H1 (cell line): Measurements from ENCODE around the gene SLC22A3. TPM values are rescaled to one million over a fixed set of nuclear protein-coding genes. Genes with fewer than 3 reads are reported as not detected.

Experiments
- CTCF ChIA-PET: fragments of 300-600 bp; sonication (Branson Sonifier 250); formaldehyde crosslinking; loops from one replicate; lab custom pipeline; 2021; ENCODE audit not compliant: partially characterized antibody; lab: Charles Lee
- POLR2A ChIA-PET: fragments of 300-600 bp; sonication (Branson Sonifier 250); formaldehyde crosslinking; loops from one replicate; lab custom pipeline; 2021; ENCODE audit warnings: inconsistent platforms; ENCODE audit not compliant: partially characterized antibody; lab: Charles Lee
- DNase-seq, 2 experiments: peaks; one replicate each; pipeline versions ENCODE4 v3.0.0 to v3.0.0-alpha.2; 2010 to 2022; ENCODE audit warnings: low spot score in 2 of 2, low read depth in 1 of 2, mixed read lengths in 1 of 2
- FAIRE-seq: peaks from 2 replicates; lab custom pipeline; 2011; peaks lifted over from hg19 to GRCh38; lab: Jason Lieb, UNC
- H2AFZ ChIP-seq: 2 replicates; pipeline ENCODE4 v1.8.1; 2012; ENCODE audit warnings: low read length, inconsistent platforms
- H2AK5ac ChIP-seq: 2 replicates; pipeline ENCODE4 v1.6.1; 2013; ENCODE audit warnings: low read depth, low read length
- H2BK120ac ChIP-seq: replicated peaks from 2 replicates; pipeline ENCODE3; 2013; ENCODE audit warnings: low read depth, low read length, inconsistent platforms
- H2BK12ac ChIP-seq: 2 replicates; pipeline ENCODE4 v1.6.1; 2013; ENCODE audit warnings: low read depth, low read length
- H2BK15ac ChIP-seq: 2 replicates; pipeline ENCODE4 v1.6.1; 2013; ENCODE audit warnings: low read length
- H2BK20ac ChIP-seq: 2 replicates; pipeline ENCODE4 v1.6.1; 2013; ENCODE audit warnings: low read length
- H2BK5ac ChIP-seq: 2 replicates; pipeline ENCODE4 v1.6.1; 2013; ENCODE audit warnings: low read depth, low read length
- H3K14ac ChIP-seq: 2 replicates; pipeline ENCODE4 v1.6.1; 2013; ENCODE audit warnings: inconsistent platforms; ENCODE audit not compliant: insufficient read length
- H3K18ac ChIP-seq: 2 replicates; pipeline ENCODE4 v1.6.1; 2013; ENCODE audit warnings: low read length; ENCODE audit errors: extremely low read depth
- H3K23ac ChIP-seq: 2 replicates; pipeline ENCODE4 v1.6.1; 2013; ENCODE audit warnings: inconsistent platforms; ENCODE audit not compliant: insufficient read length
- H3K23me2 ChIP-seq: 2 replicates; pipeline ENCODE4 v1.6.1; 2013; ENCODE audit warnings: low read depth, low read length
- H3K27ac ChIP-seq: 2 replicates; pipeline ENCODE4 v1.6.1; 2011; ENCODE audit warnings: low read depth, low read length, inconsistent platforms
- H3K27me3 ChIP-seq, 4 experiments: replicated peaks in 1 of 4; 1 replicate in 1 of 4; 2 replicates in 3 of 4; pipeline versions ENCODE4 v1.6.1 to v1.8.1; 2011 to 2013; ENCODE audit warnings: low read length in 3 of 4, mild to moderate bottlenecking in 3 of 4, inconsistent platforms in 2 of 4, mixed read lengths in 2 of 4, moderate library complexity in 1 of 4; ENCODE audit not compliant: control insufficient read depth in 3 of 4, insufficient read depth in 3 of 4; ENCODE audit errors: extremely low read depth in 1 of 4
- H3K36me3 ChIP-seq, 4 experiments: 2 replicates each; pipeline versions ENCODE4 v1.6.1 to v1.8.1; 2011 to 2013; ENCODE audit warnings: mild to moderate bottlenecking in 4 of 4, low read length in 3 of 4, moderate library complexity in 2 of 4, control low read depth in 1 of 4, inconsistent platforms in 1 of 4; ENCODE audit not compliant: insufficient read depth in 4 of 4, control insufficient read depth in 2 of 4
- H3K4ac ChIP-seq: replicated peaks from 2 replicates; pipeline ENCODE3; 2013; ENCODE audit warnings: low read length, low read depth, mixed read lengths, inconsistent platforms; ENCODE audit not compliant: insufficient read length
- H3K4me1 ChIP-seq, 4 experiments: replicated peaks in 1 of 4; 1 replicate in 1 of 4; 2 replicates in 3 of 4; pipeline versions ENCODE4 v1.6.1 to v1.8.1; 2011 to 2013; ENCODE audit warnings: low read length in 3 of 4, inconsistent platforms in 2 of 4, mixed read lengths in 1 of 4; ENCODE audit not compliant: insufficient read depth in 4 of 4, control insufficient read depth in 3 of 4
- H3K4me2 ChIP-seq, 2 experiments: 2 replicates each; pipeline versions ENCODE4 v1.6.1 to v1.8.1; 2011 to 2013; ENCODE audit warnings: low read depth in 2 of 2, low read length in 2 of 2, control low read depth in 1 of 2, inconsistent platforms in 1 of 2, mild to moderate bottlenecking in 1 of 2; ENCODE audit not compliant: insufficient read depth in 1 of 2
- H3K4me3 ChIP-seq, 4 experiments: fragments of 200-600, 300-600 bp in 1 of 4; sonication (generic), shearing (Covaris generic), sonication (Bioruptor Twin) in 1 of 4; 2 replicates each; pipeline versions ENCODE4 v1.5.1 to v1.8.1; 2011 to 2016; ENCODE audit warnings: low read length in 4 of 4, low read depth in 3 of 4, control low read depth in 2 of 4, inconsistent platforms in 2 of 4, mild to moderate bottlenecking in 2 of 4, mixed read lengths in 1 of 4, moderate library complexity in 1 of 4; ENCODE audit not compliant: insufficient read depth in 2 of 4; ENCODE audit errors: extremely low read depth in 1 of 4
- H3K56ac ChIP-seq: replicated peaks from 2 replicates; pipeline ENCODE3; 2013; ENCODE audit warnings: low read depth, mild to moderate bottlenecking, mixed read lengths, low read length, inconsistent platforms; ENCODE audit not compliant: insufficient read length
- H3K79me1 ChIP-seq: 2 replicates; pipeline ENCODE4 v1.6.1; 2013; ENCODE audit warnings: low read depth, low read length, control low read depth
- H3K79me2 ChIP-seq, 2 experiments: 2 replicates each; pipeline versions ENCODE4 v1.6.1 to v1.8.1; 2012 to 2013; ENCODE audit warnings: low read length in 2 of 2, mild to moderate bottlenecking in 2 of 2, inconsistent platforms in 1 of 2; ENCODE audit not compliant: insufficient read depth in 2 of 2, control insufficient read depth in 1 of 2
- H3K9ac ChIP-seq, 4 experiments: replicated peaks in 1 of 4; 1 replicate in 1 of 4; 2 replicates in 3 of 4; pipeline versions ENCODE4 v1.6.1 to v1.8.1; 2011 to 2013; ENCODE audit warnings: low read depth in 3 of 4, low read length in 3 of 4, control low read depth in 2 of 4, mild to moderate bottlenecking in 2 of 4, moderate library complexity in 2 of 4, inconsistent platforms in 1 of 4; ENCODE audit errors: extremely low read depth in 1 of 4
- H3K9me3 ChIP-seq, 2 experiments: 2 replicates each; pipeline versions ENCODE4 v1.6.1 to v1.8.1; 2012 to 2013; ENCODE audit warnings: mild to moderate bottlenecking in 2 of 2, moderate library complexity in 2 of 2, control low read depth in 1 of 2, inconsistent platforms in 1 of 2, low read depth in 1 of 2, low read length in 1 of 2, mixed read lengths in 1 of 2; ENCODE audit not compliant: insufficient read depth in 2 of 2
- H4K20me1 ChIP-seq, 2 experiments: replicated peaks in 1 of 2; 2 replicates each; pipeline versions ENCODE3 to v1.8.1; 2011 to 2013; ENCODE audit warnings: inconsistent platforms in 2 of 2, low read length in 2 of 2, mild to moderate bottlenecking in 1 of 2; ENCODE audit not compliant: insufficient read depth in 2 of 2, control insufficient read depth in 1 of 2
- H4K5ac ChIP-seq: 2 replicates; pipeline ENCODE4 v1.6.1; 2013; ENCODE audit warnings: low read length, low read depth, mixed read lengths, inconsistent platforms; ENCODE audit not compliant: insufficient read length
- H4K8ac ChIP-seq: 2 replicates; pipeline ENCODE4 v1.8.0; 2013; ENCODE audit warnings: mild to moderate bottlenecking, moderate library complexity, low read length, inconsistent platforms; ENCODE audit not compliant: insufficient read depth; ENCODE audit errors: extremely low read depth
- H4K91ac ChIP-seq: replicated peaks from 2 replicates; pipeline ENCODE3; 2013; ENCODE audit warnings: low read length, mixed read lengths, inconsistent platforms; ENCODE audit not compliant: insufficient read length
- EP300 ChIP-seq, 2 experiments: IDR thresholded peaks; 1 replicate in 1 of 2; 2 replicates in 1 of 2; pipeline ENCODE4 v1.6.1; 2011 to 2012; ENCODE audit warnings: low read depth in 2 of 2, low read length in 2 of 2, mild to moderate bottlenecking in 2 of 2, borderline replicate concordance in 1 of 2, inconsistent platforms in 1 of 2, moderate library complexity in 1 of 2
- HDAC2 ChIP-seq, 2 experiments: fragments of 300-600 bp in 1 of 2; sonication (generic) in 1 of 2; IDR thresholded peaks; 2 replicates each; pipeline ENCODE4 v1.6.1; 2011 to 2012; ENCODE audit warnings: low read depth in 2 of 2, low read length in 2 of 2, mild to moderate bottlenecking in 2 of 2, moderate library complexity in 2 of 2, borderline replicate concordance in 1 of 2, inconsistent platforms in 1 of 2
- POLR2AphosphoS5 ChIP-seq: IDR thresholded peaks from 2 replicates; pipeline ENCODE4 v1.6.1; 2011; ENCODE audit warnings: low read depth, low read length
- SP1 ChIP-seq: IDR thresholded peaks from 2 replicates; pipeline ENCODE4 v1.6.1; 2011; ENCODE audit warnings: low read depth, low read length
- WGBS, 2 experiments: shearing (Covaris generic) in 1 of 2; methylation state at CpG; one replicate each; pipeline versions ENCODE4 v1.1.6 to v1.1.7; 2013 to 2015; ENCODE audit warnings: low lambda C conversion rate in 2 of 2, mixed read lengths in 2 of 2, inconsistent platforms in 1 of 2, low coverage in 1 of 2, missing lambda C conversion rate in 1 of 2; ENCODE audit not compliant: insufficient replicate concordance in 2 of 2, insufficient coverage in 1 of 2, insufficient read length in 1 of 2; ENCODE audit errors: extremely low coverage in 1 of 2, missing lambda C conversion rate in 1 of 2; 5-methylcytosine and 5-hydroxymethylcytosine counted together
- polyA plus RNA-seq, 7 experiments: library from polyadenylated mRNA; depleted of rRNA in 3 of 7; stranded (reverse) in 5 of 7; unstranded in 2 of 7; fragments of >200 nt in 5 of 7; fragments of 200-250 nt in 2 of 7; gene quantifications; 1 replicate in 5 of 7; 2 replicates in 1 of 7; 4 replicates in 1 of 7; pipeline versions ENCODE4 v1.2.1 to v1.2.3, GENCODE V29; 2011 to 2013; ENCODE audit warnings: missing spikeins in 2 of 7, mixed read lengths in 2 of 7
- total RNA-seq: library from RNA; stranded (reverse); fragmentation: NEBNext Ultra II Directional; extraction: Animal tissue kit (Norgen Biotek cat#: 25700); gene quantifications from 2 replicates; pipeline ENCODE4 v1.2.1, GENCODE V29; 2021

The SLC22A3 gene
- total and polyA plus RNA-seq, 2 of the 8 experiments (the other 6 are each of a cell fraction or from before 2014, with no cell fraction given): 1.0 to 2.9 TPM

DNA sequence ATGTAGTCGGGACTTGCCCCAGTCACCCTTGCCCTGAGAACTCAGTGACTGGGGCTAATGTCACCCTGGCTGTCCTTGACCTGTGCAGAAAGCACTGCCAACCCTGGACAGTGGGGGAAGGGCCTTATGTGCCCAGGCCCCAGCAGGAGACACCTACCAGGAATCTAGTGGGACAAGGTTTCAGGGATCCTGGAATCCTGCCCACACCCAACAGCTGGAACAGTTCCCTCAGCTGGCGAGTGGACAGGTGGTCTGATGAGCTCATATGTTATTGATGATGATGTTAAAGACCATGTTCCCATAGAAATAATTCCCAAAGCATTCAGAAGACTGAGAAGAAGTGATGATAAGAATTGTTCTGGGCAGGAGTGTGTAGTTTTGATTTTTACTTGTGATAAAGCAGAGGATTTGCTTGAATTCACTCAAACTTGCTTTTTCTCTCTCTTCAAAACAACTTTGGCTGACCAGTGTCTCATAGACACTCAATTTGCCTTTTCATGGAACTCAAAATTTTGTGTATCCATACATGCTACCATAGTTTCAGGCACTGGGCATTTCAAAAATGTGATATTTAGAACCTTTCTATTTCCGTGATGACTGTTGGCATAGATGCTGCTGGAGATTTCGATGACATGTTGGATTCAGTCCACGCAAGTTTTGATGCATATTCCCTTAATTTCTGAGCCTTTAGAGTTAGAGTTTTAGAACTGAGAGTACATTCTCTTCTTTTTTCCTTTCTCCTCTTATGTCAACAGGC lies 79.3 kb downstream of the SLC22A3 start:
- H2BK15ac ChIP-seq: no peak overlapping the region
- no peak overlapping the region for H3K9ac ChIP-seq
- H2BK12ac ChIP-seq: no peak overlapping the region
- H3K4me3 ChIP-seq: no peak overlapping the region
- H2BK20ac ChIP-seq: no peak overlapping the region
- H3K27ac ChIP-seq: no peak overlapping the region
- H3K23me2 ChIP-seq: peaks cover 1% of the 10 kb centered on the region; the same call in 1 of the 2 replicates
- no peak overlapping the region for H2BK5ac ChIP-seq
- H3K14ac ChIP-seq: no peak overlapping the region
- H2AK5ac ChIP-seq: no peak overlapping the region
- no peak overlapping the region for H4K8ac ChIP-seq
- 89% methylated on average over 5 of the region's 5 CpGs; no CpG with 5 or more reads in 1 of the 2 experiments for WGBS, 2 experiments
- H2AFZ ChIP-seq: no peak overlapping the region
- no peaks in the 10 kb centered on the region for H3K27me3 ChIP-seq
- no peak overlapping the region for H4K5ac ChIP-seq
- no peak overlapping the region for H3K56ac ChIP-seq
- no peak overlapping the region for H3K23ac ChIP-seq
- H3K18ac ChIP-seq: no peak overlapping the region
- H3K36me3 ChIP-seq: no peaks in the 10 kb centered on the region
- H3K79me2 ChIP-seq: no peaks in the 10 kb centered on the region
- no peak overlapping the region for H3K4me2 ChIP-seq
- no peaks in the 10 kb centered on the region for H3K9me3 ChIP-seq
- H3K79me1 ChIP-seq: no peaks in the 10 kb centered on the region
- H4K20me1 ChIP-seq: no peaks in the 10 kb centered on the region
- TF ChIP-seq POLR2AphosphoS5 (no peak), SP1 (no peak), EP300 (IDR thresholded peaks at IDR 0.05; ENCODE audit: borderline replicate concordance in 1 of 2, low read depth in 2 of 2, low read length in 2 of 2) (no peak), HDAC2 (IDR thresholded peaks at IDR 0.05; ENCODE audit: borderline replicate concordance in 1 of 2, low read depth in 2 of 2, low read length in 2 of 2) (no peak)
- TF ChIP-seq, all 59 proteins: peak for 0
- ChIA-PET POLR2A (no interaction called here), CTCF (interaction anchor here (1.2 kb wide), 1 partner anchor 28 kb away, joined by 4 read pairs; no protein-coding TSS in a partner anchor)
- no peak for DNase-seq
- no peak overlapping the region for H2BK120ac ChIP-seq
- no peak for FAIRE-seq
- no peak overlapping the region for H3K4ac ChIP-seq
- no peak overlapping the region for H4K91ac ChIP-seq
- peaks cover 0 to 11% (median 6%) of the 10 kb centered on the region in 4 experiments; a peak in 5 of 7 replicates for H3K4me1 ChIP-seq
